ENCODE results near the gene ARHGDIB. TPM values are rescaled to one million over a fixed set of nuclear protein-coding genes. Genes with fewer than 3 reads are reported as not detected.
A peak's percentile ranks its signal among the peaks of the same experiment; 100 is the strongest.

ARHGDIB gene
- 53.2 TPM for polyA plus RNA-seq
- long read RNA-seq, donor 1, transcript ARHGDIB-201 (6 exons, 1,256 nt) = major isoform, 13 of 22 reads
- long read RNA-seq, donor 1, partial matches to known transcripts = 6 of 22 reads
- long read RNA-seq, donor 1, other reads (novel, unspliced or antisense) = 0 of 22 reads
- long read RNA-seq, donor 2, transcript ARHGDIB-201 (6 exons, 1,256 nt) = major isoform, 37 of 63 reads
- long read RNA-seq, donor 2, partial matches to known transcripts = 25 of 63 reads
- long read RNA-seq, donor 2, other reads (novel, unspliced or antisense) = 0 of 63 reads
- long read RNA-seq, donor 3 = 0 reads
- long read RNA-seq, donor 4, partial matches to known transcripts = 0 of 2 reads
- long read RNA-seq, donor 4, other reads (novel, unspliced or antisense) = 0 of 2 reads
- long read RNA-seq, donor 5, transcript ARHGDIB-201 (6 exons, 1,256 nt) = major isoform, 12 of 20 reads
- long read RNA-seq, donor 5, partial matches to known transcripts = 6 of 20 reads
- long read RNA-seq, donor 5, other reads (novel, unspliced or antisense) = 0 of 20 reads
- long read RNA-seq, donor 6, transcript ARHGDIB-201 (6 exons, 1,256 nt) = major isoform, 31 of 42 reads
- long read RNA-seq, donor 6, partial matches to known transcripts = 10 of 42 reads
- long read RNA-seq, donor 6, other reads (novel, unspliced or antisense) = 0 of 42 reads
- long read RNA-seq, donor 7, transcript ARHGDIB-201 (6 exons, 1,256 nt) = major isoform, 19 of 20 reads
- long read RNA-seq, donor 7, partial matches to known transcripts = 0 of 20 reads
- long read RNA-seq, donor 7, other reads (novel, unspliced or antisense) = 0 of 20 reads
- long read RNA-seq, donor 8, transcript ARHGDIB-201 (6 exons, 1,256 nt) = major isoform, 37 of 49 reads
- long read RNA-seq, donor 8, partial matches to known transcripts = 10 of 49 reads
- long read RNA-seq, donor 8, other reads (novel, unspliced or antisense) = 0 of 49 reads
- long read RNA-seq, donor 9, transcript ARHGDIB-201 (6 exons, 1,256 nt) = major isoform, 35 of 44 reads
- long read RNA-seq, donor 9, partial matches to known transcripts = 7 of 44 reads
- long read RNA-seq, donor 9, other reads (novel, unspliced or antisense) = 0 of 44 reads
- long read RNA-seq, donor 10, transcript ARHGDIB-201 (6 exons, 1,256 nt) = major isoform, 17 of 32 reads
- long read RNA-seq, donor 10, partial matches to known transcripts = 9 of 32 reads
- long read RNA-seq, donor 10, other reads (novel, unspliced or antisense) = 0 of 32 reads
- long read RNA-seq, donor 11, transcript ARHGDIB-201 (6 exons, 1,256 nt) = major isoform, 19 of 25 reads
- long read RNA-seq, donor 11, partial matches to known transcripts = 6 of 25 reads
- long read RNA-seq, donor 11, other reads (novel, unspliced or antisense) = 0 of 25 reads

DNA sequence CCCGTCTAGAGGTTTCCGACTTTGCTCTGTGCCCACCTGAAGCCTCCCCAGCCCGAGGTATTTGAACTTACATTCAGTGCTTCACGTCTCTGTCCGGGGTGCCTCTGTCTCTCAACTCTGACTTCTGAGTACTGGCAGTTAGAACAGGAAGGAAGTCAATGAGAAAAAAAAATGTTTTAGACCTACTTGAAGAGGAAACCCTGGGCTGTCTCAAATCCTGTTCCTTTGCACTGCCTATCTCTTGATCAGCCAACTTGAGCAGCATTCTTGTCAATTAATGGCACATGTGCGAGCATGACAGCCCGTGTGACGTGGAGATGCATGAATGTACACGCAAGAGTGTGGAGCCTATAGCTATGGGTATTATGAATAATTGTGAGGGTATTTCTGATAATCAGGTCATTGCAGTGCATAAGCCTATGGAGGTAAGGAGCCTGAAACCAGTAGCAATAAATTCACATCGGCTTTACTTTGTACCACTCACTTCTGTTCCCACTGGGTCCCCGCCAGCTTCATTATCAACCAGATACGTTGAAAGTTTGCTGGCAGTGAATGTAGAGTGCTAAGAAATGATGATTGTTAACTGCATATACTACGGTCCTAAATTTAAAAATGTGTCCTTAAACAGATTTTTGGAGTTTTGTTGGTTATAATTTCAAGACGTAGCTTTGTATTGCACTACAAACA, at the start of gene ARHGDIB:
TSS of gene ARHGDIB (minus strand) at position 136 of the 687 bp plus-strand sequence. CDS start 10,889 bp downstream, outside the sequence.
- DNase-seq = peak; percentile 23 to 29
- WGBS (ENCODE audit: insufficient coverage, low lambda C conversion rate) = 80% methylated on average over 4 of the region's 14 CpGs
- H3K4me1 ChIP-seq (ENCODE audit: control insufficient read depth, insufficient read depth, low read length) = no peaks in the 10 kb centered on the region

DNA sequence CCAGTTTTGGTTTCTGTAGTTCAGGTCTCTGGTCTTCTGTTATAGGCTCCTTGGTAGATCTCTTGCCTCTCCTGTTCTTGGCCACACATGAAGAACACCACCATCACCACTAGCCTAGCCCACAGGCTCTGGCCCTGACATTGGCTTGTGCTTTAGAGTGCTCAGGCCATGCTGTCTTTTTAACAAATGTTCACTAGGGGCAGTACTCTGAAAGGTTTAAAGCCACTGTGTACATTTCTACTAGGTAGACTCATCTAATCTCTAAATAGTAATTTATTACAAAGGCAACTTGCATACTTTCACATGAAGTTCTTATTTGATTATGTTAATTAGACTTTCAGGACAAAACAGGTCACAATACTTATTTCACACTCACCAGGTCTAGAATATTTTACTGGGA, 49.8 kb upstream of the ARHGDIB start:
- Histone ChIP-seq H3K36me3 (ENCODE audit: control insufficient read depth, insufficient read depth, low read length) (no peaks in the 10 kb centered on the region), H3K4me3 (ENCODE audit: low read length) (no peak overlapping the region), H3K4me1 (ENCODE audit: control insufficient read depth, insufficient read depth, low read length) (no peaks in the 10 kb centered on the region), H3K27me3 (ENCODE audit: control insufficient read depth, insufficient read depth, low read length) (no peaks in the 10 kb centered on the region), H3K9me3 (ENCODE audit: control insufficient read depth, low read depth, low read length) (no peaks in the 10 kb centered on the region), H3K27ac (ENCODE audit: low read length) (no peak overlapping the region)
- no peak for DNase-seq

More for the DNA sequence above, at the start of gene ARHGDIB:
- Histone ChIP-seq H3K4me3 (ENCODE audit: low read length) (peak within 1 kb of the TSS; percentile 22), H3K36me3 (ENCODE audit: control insufficient read depth, insufficient read depth, low read length) (no peaks in the 10 kb centered on the region), H3K27me3 (ENCODE audit: control insufficient read depth, insufficient read depth, low read length) (no peaks in the 10 kb centered on the region), H3K9me3 (ENCODE audit: control insufficient read depth, low read depth, low read length) (no peaks in the 10 kb centered on the region), H3K27ac (ENCODE audit: low read length) (peak within 1 kb of the TSS; percentile 23)

DNA sequence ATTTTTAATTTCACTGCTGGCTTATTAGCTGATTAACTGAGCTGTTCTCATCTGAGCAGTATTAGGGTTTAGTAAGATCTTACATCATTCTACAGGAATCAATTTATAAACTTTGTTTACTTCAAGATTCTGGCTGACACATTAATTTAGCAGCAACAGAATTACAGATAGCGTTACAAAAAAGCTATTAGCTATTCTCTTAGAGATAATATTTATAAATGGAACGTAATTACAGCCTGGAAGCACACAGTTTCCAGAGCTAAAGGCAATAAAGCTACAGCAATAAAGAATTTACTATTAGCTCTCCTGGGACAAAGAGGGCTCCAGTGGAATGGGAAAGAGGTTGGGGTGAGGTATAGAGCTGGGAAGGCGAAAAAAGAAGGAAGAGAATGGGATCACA, 46.1 kb upstream of the ARHGDIB start:
- H3K27me3 ChIP-seq (ENCODE audit: control insufficient read depth, insufficient read depth, low read length) = peaks cover 12% of the 10 kb centered on the region
- no peak for DNase-seq
- no peaks in the 10 kb centered on the region for H3K4me1 ChIP-seq (ENCODE audit: control insufficient read depth, insufficient read depth, low read length)
- H3K36me3 ChIP-seq (ENCODE audit: control insufficient read depth, insufficient read depth, low read length) = no peaks in the 10 kb centered on the region
- WGBS (ENCODE audit: insufficient coverage, low lambda C conversion rate) = 17% methylated on average over 1 of the region's 3 CpGs
- H3K4me3 ChIP-seq (ENCODE audit: low read length) = no peak overlapping the region
- no peaks in the 10 kb centered on the region for H3K9me3 ChIP-seq (ENCODE audit: control insufficient read depth, low read depth, low read length)
- no peak overlapping the region for H3K27ac ChIP-seq (ENCODE audit: low read length)

DNA sequence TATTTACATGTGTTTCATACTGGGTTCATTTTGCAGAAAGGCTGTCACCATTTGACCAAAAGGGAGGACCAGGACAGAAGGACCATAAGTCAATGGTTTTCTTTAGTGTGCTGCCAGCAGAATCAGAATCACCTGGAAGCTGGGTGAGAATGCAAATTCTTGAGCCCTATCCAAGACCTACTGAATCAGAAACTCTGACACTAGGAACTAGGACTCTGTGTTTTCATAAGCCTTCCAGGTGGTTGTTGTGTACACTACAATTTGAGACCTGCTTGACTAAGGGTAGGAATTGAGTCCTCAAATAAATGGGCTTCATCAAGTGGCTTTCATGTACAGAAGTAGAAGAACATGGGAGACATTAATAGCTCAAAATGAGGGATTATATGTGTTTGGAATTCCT, 43.7 kb upstream of the ARHGDIB start:
- Histone ChIP-seq H3K4me3 (ENCODE audit: low read length) (no peak overlapping the region), H3K27ac (ENCODE audit: low read length) (no peak overlapping the region), H3K4me1 (ENCODE audit: control insufficient read depth, insufficient read depth, low read length) (peaks cover 6% of the 10 kb centered on the region), H3K9me3 (ENCODE audit: control insufficient read depth, low read depth, low read length) (no peaks in the 10 kb centered on the region), H3K27me3 (ENCODE audit: control insufficient read depth, insufficient read depth, low read length) (peaks cover 17% of the 10 kb centered on the region), H3K36me3 (ENCODE audit: control insufficient read depth, insufficient read depth, low read length) (no peaks in the 10 kb centered on the region)
- no peak for DNase-seq

DNA sequence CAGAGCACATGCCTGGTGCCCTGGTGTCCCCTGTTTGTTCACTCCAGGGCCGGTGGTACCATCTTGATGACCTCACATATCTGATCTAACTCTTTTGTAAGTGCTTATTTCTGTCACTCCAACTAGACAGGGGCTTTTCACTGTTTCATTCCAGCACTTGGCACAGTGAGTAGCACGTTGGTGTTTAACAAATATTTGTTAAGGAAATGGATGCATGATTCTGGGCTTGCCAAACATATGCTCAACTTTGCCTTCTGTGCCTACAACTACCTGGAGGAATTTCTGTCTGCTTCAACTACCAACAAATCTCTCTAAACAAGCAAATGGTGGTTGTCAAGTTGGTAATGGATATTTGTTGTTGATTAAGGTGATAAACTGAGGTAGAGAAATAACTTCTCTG, 43.0 kb upstream of the ARHGDIB start:
- no peaks in the 10 kb centered on the region for H3K36me3 ChIP-seq (ENCODE audit: control insufficient read depth, insufficient read depth, low read length)
- no peaks in the 10 kb centered on the region for H3K9me3 ChIP-seq (ENCODE audit: control insufficient read depth, low read depth, low read length)
- peaks cover 17% of the 10 kb centered on the region for H3K27me3 ChIP-seq (ENCODE audit: control insufficient read depth, insufficient read depth, low read length)
- no peak overlapping the region for H3K27ac ChIP-seq (ENCODE audit: low read length)
- H3K4me3 ChIP-seq (ENCODE audit: low read length) = no peak overlapping the region
- peaks cover 6% of the 10 kb centered on the region for H3K4me1 ChIP-seq (ENCODE audit: control insufficient read depth, insufficient read depth, low read length)
- no CpG with 5 or more reads among the region's 2 CpGs for WGBS (ENCODE audit: insufficient coverage, low lambda C conversion rate)
- no peak for DNase-seq

DNA sequence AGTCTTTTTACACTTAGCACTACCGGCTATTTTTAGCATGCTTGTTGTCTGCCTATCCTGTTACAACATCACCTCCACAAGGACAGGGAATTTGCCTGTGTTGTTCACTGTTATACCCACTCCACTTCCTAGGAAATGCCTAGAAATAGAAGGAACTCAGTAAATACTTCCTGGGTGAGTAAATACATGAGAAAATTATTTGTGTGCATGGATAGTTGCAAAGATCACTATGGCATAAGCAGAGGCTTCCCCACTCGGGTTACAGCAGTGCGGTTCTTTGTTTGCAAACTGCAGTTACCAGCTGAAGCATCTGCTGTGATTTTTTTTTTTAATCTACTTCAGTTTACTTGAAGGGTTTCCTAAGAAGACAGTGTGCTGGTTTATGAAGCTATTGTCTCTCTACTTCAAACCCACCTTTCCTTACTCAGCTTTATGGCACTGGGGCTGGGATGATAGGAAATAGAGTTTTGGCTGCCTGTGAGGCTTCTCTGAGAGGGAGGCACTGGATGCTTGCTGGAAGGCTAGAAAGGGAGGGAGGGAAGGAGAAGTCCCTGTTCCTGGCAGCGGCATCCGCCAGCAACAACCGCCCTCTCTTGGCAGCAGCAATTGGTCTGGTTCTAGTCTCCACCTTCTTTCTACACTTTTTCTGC, 40.5 kb upstream of the ARHGDIB start:
- Histone ChIP-seq H3K9me3 (ENCODE audit: control insufficient read depth, low read depth, low read length) (no peaks in the 10 kb centered on the region), H3K27ac (ENCODE audit: low read length) (peak overlapping the region; percentile 12), H3K4me3 (ENCODE audit: low read length) (no peak overlapping the region), H3K4me1 (ENCODE audit: control insufficient read depth, insufficient read depth, low read length) (peaks cover 6% of the 10 kb centered on the region), H3K36me3 (ENCODE audit: control insufficient read depth, insufficient read depth, low read length) (no peaks in the 10 kb centered on the region), H3K27me3 (ENCODE audit: control insufficient read depth, insufficient read depth, low read length) (peaks cover 17% of the 10 kb centered on the region)
- no CpG with 5 or more reads among the region's 6 CpGs for WGBS (ENCODE audit: insufficient coverage, low lambda C conversion rate)
- DNase-seq = peak; percentile 6 to 23

DNA sequence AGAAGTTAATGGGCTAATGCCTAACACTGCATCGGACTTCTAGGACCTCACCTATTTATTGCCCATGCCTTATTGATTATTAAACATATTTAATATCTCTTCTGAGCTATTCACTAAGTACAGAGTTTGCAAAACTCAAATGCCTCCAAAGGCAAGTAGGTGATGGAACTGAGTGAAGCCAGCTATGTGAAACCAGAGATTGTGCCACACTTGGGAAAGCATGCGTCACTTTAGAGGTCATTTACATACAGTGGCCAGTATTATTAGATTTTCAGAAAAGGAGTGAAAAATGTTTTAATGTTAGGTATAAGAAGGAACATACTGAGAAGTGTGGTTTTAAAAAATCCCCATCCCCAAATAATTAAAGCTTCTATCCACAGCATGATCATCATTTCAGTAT, 39.2 kb upstream of the ARHGDIB start:
- Histone ChIP-seq H3K4me1 (ENCODE audit: control insufficient read depth, insufficient read depth, low read length) (peaks cover 6% of the 10 kb centered on the region), H3K4me3 (ENCODE audit: low read length) (no peak overlapping the region), H3K27me3 (ENCODE audit: control insufficient read depth, insufficient read depth, low read length) (peaks cover 15% of the 10 kb centered on the region), H3K36me3 (ENCODE audit: control insufficient read depth, insufficient read depth, low read length) (no peaks in the 10 kb centered on the region), H3K9me3 (ENCODE audit: control insufficient read depth, low read depth, low read length) (no peaks in the 10 kb centered on the region), H3K27ac (ENCODE audit: low read length) (no peak overlapping the region)
- no peak for DNase-seq
- 100% methylated on average over 1 of the region's 2 CpGs for WGBS (ENCODE audit: insufficient coverage, low lambda C conversion rate)

DNA sequence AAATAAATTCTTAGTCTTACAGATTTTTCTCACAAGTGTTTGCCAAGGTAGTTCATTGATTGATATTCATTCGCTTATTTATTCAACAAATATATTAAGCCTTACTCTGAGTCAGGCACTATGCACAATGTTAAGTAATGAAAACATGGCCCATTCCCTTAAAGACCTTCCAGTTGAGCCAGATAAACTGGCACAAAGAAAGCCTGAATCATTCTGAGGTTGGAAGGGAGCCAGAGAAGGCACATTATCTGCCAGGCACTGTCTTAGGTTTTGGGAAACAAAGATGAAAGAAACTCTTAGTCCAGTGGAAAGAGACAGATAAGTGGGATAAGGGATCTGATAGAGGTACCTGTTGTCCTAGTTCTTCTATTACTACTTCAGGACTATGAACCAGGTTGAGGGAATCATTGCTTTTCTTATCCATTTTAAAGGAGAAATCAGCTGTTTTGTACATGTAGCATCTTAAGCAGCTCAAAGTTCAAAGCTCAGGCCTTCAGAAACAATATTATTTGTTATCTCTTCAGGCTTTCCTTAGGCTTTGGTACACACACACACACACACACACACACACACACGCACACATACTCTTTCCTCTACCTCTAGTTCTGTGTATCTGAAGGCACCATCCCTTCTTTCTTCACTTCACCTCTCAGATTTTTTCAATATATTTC, 38.4 kb upstream of the ARHGDIB start:
- no peak overlapping the region for H3K4me3 ChIP-seq (ENCODE audit: low read length)
- H3K27ac ChIP-seq (ENCODE audit: low read length) = no peak overlapping the region
- no peaks in the 10 kb centered on the region for H3K9me3 ChIP-seq (ENCODE audit: control insufficient read depth, low read depth, low read length)
- peaks cover 6% of the 10 kb centered on the region for H3K4me1 ChIP-seq (ENCODE audit: control insufficient read depth, insufficient read depth, low read length)
- H3K27me3 ChIP-seq (ENCODE audit: control insufficient read depth, insufficient read depth, low read length) = peaks cover 14% of the 10 kb centered on the region
- peak; percentile 45 to 78 for DNase-seq
- WGBS (ENCODE audit: insufficient coverage, low lambda C conversion rate) = 67% methylated on average over 2 of the region's 2 CpGs
- H3K36me3 ChIP-seq (ENCODE audit: control insufficient read depth, insufficient read depth, low read length) = no peaks in the 10 kb centered on the region

DNA sequence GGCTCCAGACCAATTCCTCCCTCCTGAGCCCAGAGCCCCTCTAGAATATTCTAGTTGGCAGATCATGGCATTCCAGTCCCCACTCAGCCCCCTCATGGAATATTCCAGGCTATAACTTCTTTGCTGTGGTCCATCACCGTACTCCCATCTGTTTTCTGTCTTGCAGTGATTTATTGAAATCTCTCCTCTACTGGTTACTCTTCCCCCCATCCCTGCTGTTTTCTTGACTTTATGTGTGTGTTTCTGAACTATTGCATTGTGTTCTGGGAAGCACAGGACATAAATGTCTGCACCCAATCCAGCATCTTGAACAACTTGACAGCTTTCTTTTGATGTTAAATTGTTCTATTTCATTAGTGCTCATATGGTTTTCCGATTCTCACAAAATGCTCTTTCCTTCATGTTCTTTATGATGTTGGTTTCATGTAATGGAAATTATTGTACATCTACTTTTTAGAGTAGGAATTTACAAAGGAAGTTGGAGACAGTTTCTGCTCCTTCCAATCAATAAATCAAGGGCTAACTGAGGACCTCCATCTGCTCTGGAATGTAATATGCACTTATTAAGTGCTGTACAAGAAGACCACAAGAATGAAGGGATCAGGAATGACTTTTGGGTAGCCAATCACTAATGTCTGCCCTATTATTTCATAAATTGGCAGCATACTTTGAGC, 37.8 kb upstream of the ARHGDIB start:
- no peaks in the 10 kb centered on the region for H3K9me3 ChIP-seq (ENCODE audit: control insufficient read depth, low read depth, low read length)
- whole genome bisulfite sequencing (ENCODE audit: insufficient coverage, low lambda C conversion rate) = no CpG with 5 or more reads among the region's 2 CpGs
- DNase-seq = no peak
- no peak overlapping the region for H3K27ac ChIP-seq (ENCODE audit: low read length)
- H3K27me3 ChIP-seq (ENCODE audit: control insufficient read depth, insufficient read depth, low read length) = peaks cover 13% of the 10 kb centered on the region
- H3K36me3 ChIP-seq (ENCODE audit: control insufficient read depth, insufficient read depth, low read length) = no peaks in the 10 kb centered on the region
- no peak overlapping the region for H3K4me3 ChIP-seq (ENCODE audit: low read length)
- peaks cover 6% of the 10 kb centered on the region for H3K4me1 ChIP-seq (ENCODE audit: control insufficient read depth, insufficient read depth, low read length)

Measured in large intestine (tissue), 12 donors.